Epithelial cell of prostate (primary cell): ENCODE measurements around the gene ZNF697.
"Not testable (repeated sequence)": the region's sequence is repeated elsewhere in the genome, so short reads cannot be mapped to it uniquely, and the experiment has no call there.

Experiments
- DNase-seq: peaks from one replicate; pipeline ENCODE4 v3.0.0-alpha.2; 2011; ENCODE audit warnings: low read depth, low spot score
- H3K27ac ChIP-seq: fragments of 450-650 bp; 2 replicates; pipeline ENCODE4 v1.5.1; 2017; ENCODE audit warnings: mild to moderate bottlenecking

ZNF697 gene

GRCh38 chr1:119605686-119606085 lies 42.4 kb downstream of the ZNF697 start:
- DNase-seq: no peak
- no peak overlapping the region for H3K27ac ChIP-seq

- peak; percentile 36 for DNase-seq
- peak overlapping the region; percentile 28 for H3K27ac ChIP-seq
Measured at GRCh38 chr1:119605080-119605479, 43.0 kb downstream of the ZNF697 start.

- DNase-seq: no peak
- peak overlapping the region; percentile 29 for H3K27ac ChIP-seq
Measured at GRCh38 chr1:119603695-119604094, 44.4 kb downstream of the ZNF697 start.

- H3K27ac ChIP-seq: peak overlapping the region; percentile 29
- not testable (repeated sequence) for DNase-seq
Measured at GRCh38 chr1:119603241-119603640, 44.8 kb downstream of the ZNF697 start.

- DNase-seq: not testable (repeated sequence)
- H3K27ac ChIP-seq: peak overlapping the region; percentile 29
Measured at GRCh38 chr1:119602789-119603188, 45.3 kb downstream of the ZNF697 start.

- H3K27ac ChIP-seq: no peak overlapping the region
Measured at GRCh38 chr1:119602169-119602568, 45.9 kb downstream of the ZNF697 start.

GRCh38 chr1:119600976-119601375 lies 47.1 kb downstream of the ZNF697 start:
- H3K27ac ChIP-seq: no peak overlapping the region
- no peak for DNase-seq

More at GRCh38 chr1:119602169-119602568, 45.9 kb downstream of the ZNF697 start:
- no peak for DNase-seq

GRCh38 chr1:119600561-119600960 lies 47.5 kb downstream of the ZNF697 start:
- no peak for DNase-seq
- no peak overlapping the region for H3K27ac ChIP-seq

GRCh38 chr1:119595606-119596005 lies 52.5 kb downstream of the ZNF697 start:
- DNase-seq: no peak

GRCh38 chr1:119595168-119595567 lies 52.9 kb downstream of the ZNF697 start:
- H3K27ac ChIP-seq: peak overlapping the region; percentile 67
- no peak for DNase-seq

More at GRCh38 chr1:119595606-119596005, 52.5 kb downstream of the ZNF697 start:
- H3K27ac ChIP-seq: peak overlapping the region; percentile 67

- H3K27ac ChIP-seq: peak overlapping the region; percentile 67
- DNase-seq: peak; percentile 39
Measured at GRCh38 chr1:119594376-119594775, 53.7 kb downstream of the ZNF697 start.

GRCh38 chr1:119593805-119594204 lies 54.3 kb downstream of the ZNF697 start:
- DNase-seq: no peak
- H3K27ac ChIP-seq: peak overlapping the region; percentile 67

GRCh38 chr1:119590393-119590792 lies 57.7 kb downstream of the ZNF697 start:
- H3K27ac ChIP-seq: no peak overlapping the region
- no peak for DNase-seq

GRCh38 chr1:119588621-119589020 lies 59.4 kb downstream of the ZNF697 start:
- no peak overlapping the region for H3K27ac ChIP-seq
- DNase-seq: no peak

- DNase-seq: no peak
Measured at GRCh38 chr1:119587341-119587740, 60.7 kb downstream of the ZNF697 start.

GRCh38 chr1:119585801-119586200 lies 62.3 kb downstream of the ZNF697 start:
- not testable (repeated sequence) for DNase-seq, H3K27ac ChIP-seq

More at GRCh38 chr1:119587341-119587740, 60.7 kb downstream of the ZNF697 start:
- H3K27ac ChIP-seq: no peak overlapping the region

- DNase-seq: peak; percentile 40
- H3K27ac ChIP-seq: no peak overlapping the region
Measured at GRCh38 chr1:119582801-119583200, 65.3 kb downstream of the ZNF697 start.

GRCh38 chr1:119581076-119581475 lies 67.0 kb downstream of the ZNF697 start:
- not testable (repeated sequence) for H3K27ac ChIP-seq, DNase-seq

- no peak overlapping the region for H3K27ac ChIP-seq
Measured at GRCh38 chr1:119573886-119574285, 74.2 kb downstream of the ZNF697 start.

GRCh38 chr1:119569930-119570622 lies 78.0 kb downstream of the ZNF697 start:
- DNase-seq, H3K27ac ChIP-seq: not testable (repeated sequence)

More at GRCh38 chr1:119573886-119574285, 74.2 kb downstream of the ZNF697 start:
- no peak for DNase-seq
